Prostate gland (tissue), 2 donors: ENCODE results near the gene PLXDC1. TPM values are rescaled to one million over a fixed set of nuclear protein-coding genes. Genes with fewer than 3 reads are reported as not detected.

Source experiments
- DNase-seq: peaks from one replicate; pipeline ENCODE4 v3.0.0-alpha.2; 2019; ENCODE audit warnings: low spot score
- H3K27ac ChIP-seq, 2 donors: fragments of 200-600 bp; sonication (generic); 2 replicates each; pipeline ENCODE4 v1.5.1; 2017 to 2019
- H3K27me3 ChIP-seq: fragments of 200-600 bp; sonication (generic); replicated peaks from 2 replicates; pipeline ENCODE4 v1.5.1; 2019; ENCODE audit not compliant: insufficient read depth
- H3K36me3 ChIP-seq, 2 donors: fragments of 200-600 bp; sonication (generic); 1 replicate in 1 of 2; 2 replicates in 1 of 2; pipeline versions ENCODE4 v1.5.1 to v1.8.1; 2017 to 2019
- H3K4me1 ChIP-seq: fragments of 200-600 bp; sonication (generic); replicated peaks from 2 replicates; pipeline ENCODE4 v1.5.1; 2019
- H3K4me3 ChIP-seq, 2 donors: fragments of 200-600 bp; sonication (generic); 2 replicates each; pipeline ENCODE4 v1.5.1; 2017 to 2019
- H3K9me3 ChIP-seq: fragments of 200-600 bp; sonication (generic); 2 replicates; pipeline ENCODE4 v1.5.1; 2017
- POLR2A ChIP-seq: fragments of 450-650 bp; IDR thresholded peaks from one replicate; pipeline ENCODE4 v1.6.1; 2016; ENCODE audit warnings: antibody characterized with exemption, mild to moderate bottlenecking
- POLR2AphosphoS5 ChIP-seq: sonication (generic); formaldehyde crosslinking; IDR thresholded peaks from one replicate; pipeline ENCODE4 v1.6.1; 2017; ENCODE audit warnings: antibody characterized with exemption
- WGBS: methylation state at CpG from one replicate; pipeline ENCODE4 v1.1.5; 2018; 5-methylcytosine and 5-hydroxymethylcytosine counted together
- intact Hi-C: fragments of 100-400 bp; cut with DNase I; formaldehyde crosslinking; loops from one replicate; pipeline ENCODE4 v1.14.2; 2022
- total RNA-seq, 2 donors: library from RNA; depleted of rRNA; stranded (reverse); fragments of >200 nt; gene quantifications; one replicate each; pipeline ENCODE4 v1.1.0, GENCODE V29; 2016
- TF ChIP-seq, protein P1 (sequence below), 4 experiments: fragments of 200-600 bp in 2 of 4; fragments of 450-650 bp in 2 of 4; sonication (generic) in 2 of 4; IDR thresholded peaks; 1 replicate in 3 of 4; 2 replicates in 1 of 4; pipeline ENCODE4 v1.5.1; 2016 to 2019; ENCODE audit warnings: antibody characterized with exemption in 4 of 4, mild to moderate bottlenecking in 2 of 4, moderate library complexity in 2 of 4

PLXDC1 gene
- total RNA-seq, 2 donors from 2014 or later, result 3.9 to 5.4 TPM

- Histone ChIP-seq H3K4me1 (no peaks in the 10 kb centered on the region), H3K27ac (peak overlapping the region in 1 of 2 donors; percentile 22)
- 45% methylated on average over 10 of the region's 10 CpGs for WGBS
Observed at GRCh38 chr17:39096508-39097149, 54.8 kb downstream of the PLXDC1 start.

GRCh38 chr17:39095309-39095686 lies 56.1 kb downstream of the PLXDC1 start:
- H3K9me3 ChIP-seq, result no peaks in the 10 kb centered on the region
- no peak overlapping the region for H3K27ac ChIP-seq
- H3K4me1 ChIP-seq, result no peaks in the 10 kb centered on the region
- no peak overlapping the region for H3K4me3 ChIP-seq
- WGBS, result 15% methylated on average over 4 of the region's 5 CpGs
- no peak for TF ChIP-seq POLR2A
- TF ChIP-seq, protein P1, sequence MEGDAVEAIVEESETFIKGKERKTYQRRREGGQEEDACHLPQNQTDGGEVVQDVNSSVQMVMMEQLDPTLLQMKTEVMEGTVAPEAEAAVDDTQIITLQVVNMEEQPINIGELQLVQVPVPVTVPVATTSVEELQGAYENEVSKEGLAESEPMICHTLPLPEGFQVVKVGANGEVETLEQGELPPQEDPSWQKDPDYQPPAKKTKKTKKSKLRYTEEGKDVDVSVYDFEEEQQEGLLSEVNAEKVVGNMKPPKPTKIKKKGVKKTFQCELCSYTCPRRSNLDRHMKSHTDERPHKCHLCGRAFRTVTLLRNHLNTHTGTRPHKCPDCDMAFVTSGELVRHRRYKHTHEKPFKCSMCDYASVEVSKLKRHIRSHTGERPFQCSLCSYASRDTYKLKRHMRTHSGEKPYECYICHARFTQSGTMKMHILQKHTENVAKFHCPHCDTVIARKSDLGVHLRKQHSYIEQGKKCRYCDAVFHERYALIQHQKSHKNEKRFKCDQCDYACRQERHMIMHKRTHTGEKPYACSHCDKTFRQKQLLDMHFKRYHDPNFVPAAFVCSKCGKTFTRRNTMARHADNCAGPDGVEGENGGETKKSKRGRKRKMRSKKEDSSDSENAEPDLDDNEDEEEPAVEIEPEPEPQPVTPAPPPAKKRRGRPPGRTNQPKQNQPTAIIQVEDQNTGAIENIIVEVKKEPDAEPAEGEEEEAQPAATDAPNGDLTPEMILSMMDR (IDR thresholded peaks at IDR 0.05), result no peak
- TF ChIP-seq POLR2AphosphoS5, result no peak
- H3K27me3 ChIP-seq, result no peaks in the 10 kb centered on the region
- intact Hi-C loops, result no loop called here
- no peak for DNase-seq
- H3K36me3 ChIP-seq, result no peaks in the 10 kb centered on the region

More at GRCh38 chr17:39096508-39097149, 54.8 kb downstream of the PLXDC1 start:
- no peak for DNase-seq
- Histone ChIP-seq H3K4me3 (no peak overlapping the region), H3K36me3 (no peaks in the 10 kb centered on the region), H3K9me3 (no peaks in the 10 kb centered on the region), H3K27me3 (no peaks in the 10 kb centered on the region)
- TF ChIP-seq, protein P1 (IDR thresholded peaks at IDR 0.05), result no peak
- peak; percentile 17 for TF ChIP-seq POLR2AphosphoS5
- intact Hi-C loops, result no loop called here

DNA sequence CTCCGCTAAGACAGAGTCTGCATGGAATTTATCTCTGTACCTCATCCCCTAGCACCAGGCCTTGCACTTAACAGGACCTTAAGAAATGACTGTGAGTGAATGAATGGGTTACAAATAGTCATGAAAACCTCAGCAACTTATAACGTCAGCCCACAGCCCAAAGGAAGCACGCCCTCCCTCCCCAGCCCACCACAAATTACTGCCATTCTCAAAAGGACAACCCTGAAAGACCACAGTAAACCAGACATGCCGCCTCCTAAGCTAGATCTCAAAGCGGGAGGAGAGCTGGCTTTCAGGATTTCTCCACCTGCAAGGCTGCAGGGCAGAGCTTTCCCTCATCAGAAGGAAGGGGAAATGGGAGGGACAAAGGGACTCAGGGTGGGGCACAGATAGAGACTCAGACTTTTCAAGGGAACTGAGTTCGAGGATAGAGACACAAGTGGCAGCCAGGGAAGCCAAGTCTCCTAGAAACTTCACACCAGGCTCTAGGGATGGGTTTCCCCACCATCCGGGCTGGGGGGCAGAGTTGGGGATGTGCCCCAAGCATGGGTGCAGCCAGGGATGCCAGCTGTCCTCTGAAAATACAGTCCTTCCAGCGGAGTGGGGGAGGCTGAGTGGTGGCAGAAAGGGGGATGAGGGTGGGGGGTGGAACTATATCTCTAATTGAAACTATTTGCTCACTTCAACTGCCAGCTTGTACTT lies 56.7 kb downstream of the PLXDC1 start:
- H3K36me3 ChIP-seq, result no peaks in the 10 kb centered on the region
- H3K4me3 ChIP-seq, result no peak overlapping the region
- no peaks in the 10 kb centered on the region for H3K9me3 ChIP-seq
- H3K27ac ChIP-seq, result no peak overlapping the region
- 57% methylated on average over 8 of the region's 8 CpGs for WGBS
- no peak for DNase-seq
- intact Hi-C loops, result no loop called here
- no peaks in the 10 kb centered on the region for H3K27me3 ChIP-seq
- TF ChIP-seq POLR2A (no peak), POLR2AphosphoS5 (no peak)
- TF ChIP-seq, protein P1 (IDR thresholded peaks at IDR 0.05), result no peak
- H3K4me1 ChIP-seq, result no peaks in the 10 kb centered on the region

DNA sequence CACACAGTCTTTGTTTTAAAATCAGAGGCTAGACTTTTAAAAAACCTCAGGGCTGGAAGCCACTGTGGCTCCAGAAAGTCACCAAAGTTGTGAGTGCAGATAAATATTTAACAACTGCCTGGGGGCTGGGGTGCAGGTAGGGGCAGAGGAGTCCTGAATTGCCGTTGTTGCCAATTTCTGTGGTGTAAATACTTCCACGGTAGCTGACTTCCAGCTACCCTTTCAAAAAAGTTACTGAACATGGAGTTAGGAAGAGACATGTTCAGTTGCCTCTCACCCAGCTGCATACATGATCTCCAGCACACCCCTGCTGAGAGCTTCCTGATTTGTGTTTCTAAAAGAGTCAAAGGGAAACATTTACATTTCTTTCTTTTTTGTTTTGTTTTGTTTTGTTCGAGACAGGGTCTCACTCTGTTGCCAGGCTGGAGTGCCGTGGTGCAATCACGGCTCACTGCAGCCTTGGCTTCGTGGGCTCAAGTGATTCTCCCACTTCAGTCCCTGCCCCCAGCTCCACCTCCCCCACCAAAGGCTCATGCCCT lies 58.7 kb downstream of the PLXDC1 start:
- Histone ChIP-seq H3K27me3 (no peaks in the 10 kb centered on the region), H3K4me1 (no peaks in the 10 kb centered on the region), H3K9me3 (no peaks in the 10 kb centered on the region), H3K27ac (no peak overlapping the region), H3K36me3 (no peaks in the 10 kb centered on the region), H3K4me3 (no peak overlapping the region)
- intact Hi-C loops, result no loop called here
- DNase-seq, result no peak
- TF ChIP-seq, protein P1 (IDR thresholded peaks at IDR 0.05), result no peak
- TF ChIP-seq POLR2A (no peak), POLR2AphosphoS5 (no peak)
- 80% methylated on average over 6 of the region's 6 CpGs for WGBS
